HG03175 (cell line): ENCODE data around the gene PTEN.

Source experiments
- ATAC-seq: cut with Tn5 transposase; IDR thresholded peaks from one replicate; pipeline ENCODE4 v1.9.1; 2021; ENCODE audit warnings: mild to moderate bottlenecking, moderate library complexity; ENCODE audit not compliant: unreplicated experiment

Gene PTEN

GRCh38 chr10:87961314-87961713, 97.9 kb downstream of the PTEN start:
- ATAC-seq, result no peak

- no peak for ATAC-seq
Measured at GRCh38 chr10:87966459-87966858, 103.0 kb downstream of the PTEN start.

- no peak for ATAC-seq
Measured at GRCh38 chr10:87973635-87974034, 110.2 kb downstream of the PTEN start.

- ATAC-seq, result no peak
Measured at GRCh38 chr10:87974130-87974529, 110.7 kb downstream of the PTEN start.

- no peak for ATAC-seq
Measured at GRCh38 chr10:87974769-87975168, 111.3 kb downstream of the PTEN start.

GRCh38 chr10:87976101-87976743, 112.8 kb downstream of the PTEN start:
- no peak for ATAC-seq

GRCh38 chr10:87978166-87978565, 114.7 kb downstream of the PTEN start:
- no peak for ATAC-seq

- ATAC-seq, result no peak
Measured at GRCh38 chr10:87979847-87980246, 116.4 kb downstream of the PTEN start.

GRCh38 chr10:87983716-87984115, 120.3 kb downstream of the PTEN start:
- no peak for ATAC-seq

GRCh38 chr10:87987206-87987605, 123.8 kb downstream of the PTEN start:
- ATAC-seq, result no peak

GRCh38 chr10:87991946-87992345, 128.5 kb downstream of the PTEN start:
- no peak for ATAC-seq

- no peak for ATAC-seq
Measured at GRCh38 chr10:88004451-88004850, 141.0 kb downstream of the PTEN start.

- no peak for ATAC-seq
Measured at GRCh38 chr10:88006261-88006660, 142.8 kb downstream of the PTEN start.

GRCh38 chr10:88008866-88009470, 145.5 kb downstream of the PTEN start:
- no peak for ATAC-seq

- ATAC-seq, result no peak
Measured at GRCh38 chr10:88012641-88013040, 149.2 kb downstream of the PTEN start.

- ATAC-seq, result no peak
Measured at GRCh38 chr10:88017781-88018180, 154.4 kb downstream of the PTEN start.

- ATAC-seq, result no peak
Measured at GRCh38 chr10:88019753-88020152, 156.3 kb downstream of the PTEN start.
